GM21529 (cell line): ENCODE data around the gene AGAP1.

Source experiments
- ATAC-seq: cut with Tn5 transposase; IDR thresholded peaks from one replicate; pipeline ENCODE4 v1.9.1; 2021; ENCODE audit not compliant: unreplicated experiment

Gene AGAP1

GRCh38 chr2:235833971-235834620, 340.3 kb downstream of the AGAP1 start:
- ATAC-seq, result no peak

DNA sequence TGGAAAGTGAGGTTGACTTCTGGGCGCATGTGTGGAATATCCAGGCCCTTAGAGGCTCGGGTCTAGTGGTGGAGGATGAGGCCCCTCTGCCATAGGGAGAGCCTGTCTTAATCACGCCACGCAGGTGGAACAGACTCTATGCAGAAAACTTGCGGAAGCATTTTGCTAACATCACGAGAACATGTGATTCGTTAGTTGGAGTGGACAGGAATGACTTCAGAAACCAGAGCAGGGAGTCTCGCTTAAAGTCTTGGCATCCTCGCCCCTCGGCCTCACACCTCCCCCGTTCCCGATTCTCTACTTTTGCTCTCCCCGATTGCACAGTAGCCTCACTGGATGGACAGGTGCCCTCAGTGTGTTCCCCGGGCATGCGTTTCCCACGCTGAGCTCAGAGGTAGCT, 340.9 kb downstream of the AGAP1 start:
- no peak for ATAC-seq

GRCh38 chr2:235835810-235836209, 342.0 kb downstream of the AGAP1 start:
- ATAC-seq, result no peak

- ATAC-seq, result no peak
Observed at GRCh38 chr2:235836491-235836911, 342.7 kb downstream of the AGAP1 start.

GRCh38 chr2:235839226-235839625, 345.4 kb downstream of the AGAP1 start:
- no peak for ATAC-seq

DNA sequence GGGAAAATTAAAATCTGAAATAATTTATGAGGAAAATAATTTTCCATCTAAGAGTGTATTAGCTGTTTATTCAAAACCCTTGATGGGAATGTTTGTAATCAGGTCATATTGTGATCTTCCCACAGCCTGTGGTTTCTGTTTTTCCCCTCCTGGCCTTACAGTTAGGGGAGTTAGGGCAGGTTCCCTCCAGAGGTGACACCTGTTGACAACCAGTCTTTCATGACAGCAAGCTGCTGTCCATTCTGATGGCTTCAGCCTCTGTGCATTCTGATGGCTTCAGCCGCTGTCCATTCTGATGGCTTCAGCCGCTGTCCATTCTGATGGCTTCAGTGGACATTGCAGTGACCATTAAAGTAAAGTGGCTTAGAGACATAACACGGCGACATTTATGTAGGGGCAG, 346.1 kb downstream of the AGAP1 start:
- ATAC-seq, result no peak

DNA sequence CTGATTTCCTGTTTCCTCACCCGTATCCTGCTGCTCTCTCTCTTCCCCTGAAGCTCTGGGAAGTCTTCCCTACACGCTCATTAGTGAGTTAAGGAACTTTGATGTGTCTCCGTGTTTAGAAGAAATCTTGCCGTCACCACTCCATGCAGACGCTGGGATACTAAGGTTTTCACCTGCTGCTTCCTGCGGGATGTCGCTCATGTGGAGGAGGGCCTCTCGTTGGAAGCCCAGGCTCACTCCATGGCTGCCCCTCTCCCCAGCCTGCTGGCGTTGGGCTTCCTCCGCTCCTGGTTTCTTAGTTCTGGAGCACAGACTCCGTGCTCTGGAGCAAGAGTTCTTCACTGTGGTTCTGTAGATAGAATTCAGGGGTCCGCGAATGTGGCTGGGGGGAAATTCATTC, 348.0 kb downstream of the AGAP1 start:
- ATAC-seq, result no peak

DNA sequence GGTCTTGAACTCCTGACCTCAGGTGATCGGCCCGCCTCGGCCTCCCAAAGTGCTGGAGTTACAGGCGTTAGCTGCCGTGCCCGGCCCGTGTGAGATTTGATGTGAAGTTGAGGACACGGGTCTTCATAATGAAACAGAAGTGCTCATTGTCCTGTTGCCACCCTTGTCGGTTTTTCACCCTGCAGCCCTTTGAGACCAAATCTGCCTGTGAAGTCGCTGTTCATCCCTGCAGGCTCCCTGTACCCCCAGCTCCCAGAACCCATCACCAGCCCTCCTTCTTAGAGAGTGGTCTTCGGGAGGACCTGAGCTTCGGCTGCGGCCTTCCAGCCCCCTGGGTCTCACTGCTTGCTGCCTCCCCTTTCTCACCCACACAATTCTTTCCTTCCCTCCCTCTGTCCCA, 349.1 kb downstream of the AGAP1 start:
- no peak for ATAC-seq

GRCh38 chr2:235843591-235844395, 349.9 kb downstream of the AGAP1 start:
- ATAC-seq, result no peak

DNA sequence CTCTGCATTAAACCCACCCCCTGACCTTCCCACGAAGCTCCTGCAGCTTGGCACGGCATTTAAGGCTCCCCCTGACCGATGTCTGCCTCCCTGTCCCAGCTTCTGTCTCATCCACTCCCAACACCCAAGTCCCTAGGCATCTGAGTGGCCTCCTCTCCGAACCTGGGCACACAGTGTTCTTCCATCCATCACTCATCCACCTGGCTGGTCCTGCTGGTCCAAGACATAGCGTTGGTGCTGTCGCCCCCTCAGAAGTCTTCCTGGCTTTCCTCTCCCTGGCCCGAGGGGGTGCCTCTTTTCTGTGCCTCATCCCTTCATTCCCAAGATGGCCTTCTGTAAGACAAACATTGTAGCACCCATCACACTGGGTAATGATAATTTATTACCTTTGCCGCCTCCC, 350.7 kb downstream of the AGAP1 start:
- no peak for ATAC-seq

GRCh38 chr2:235845245-235845644, 351.4 kb downstream of the AGAP1 start:
- ATAC-seq, result no peak

- no peak for ATAC-seq
Observed at GRCh38 chr2:235847576-235847975, 353.7 kb downstream of the AGAP1 start.

GRCh38 chr2:235848055-235848454, 354.2 kb downstream of the AGAP1 start:
- no peak for ATAC-seq

DNA sequence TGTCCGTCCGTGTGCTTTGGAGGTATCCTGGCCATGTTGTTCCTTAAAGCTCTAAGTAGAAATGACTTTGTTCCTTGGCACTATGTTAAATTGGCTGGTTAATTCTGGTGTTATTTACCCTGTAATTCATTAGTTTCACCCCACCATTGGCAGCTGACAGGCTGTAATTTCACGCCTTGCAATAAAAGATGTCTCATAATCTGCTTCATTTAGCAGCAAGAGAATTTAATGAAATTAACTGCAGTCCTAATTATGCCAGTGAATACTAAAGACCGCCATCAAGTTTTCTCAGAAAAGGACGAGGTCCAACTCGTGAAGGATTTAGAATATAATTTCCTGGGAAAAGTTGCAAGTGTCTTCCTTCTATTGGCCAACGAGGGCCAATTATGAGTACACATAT, 355.1 kb downstream of the AGAP1 start:
- ATAC-seq, result no peak

DNA sequence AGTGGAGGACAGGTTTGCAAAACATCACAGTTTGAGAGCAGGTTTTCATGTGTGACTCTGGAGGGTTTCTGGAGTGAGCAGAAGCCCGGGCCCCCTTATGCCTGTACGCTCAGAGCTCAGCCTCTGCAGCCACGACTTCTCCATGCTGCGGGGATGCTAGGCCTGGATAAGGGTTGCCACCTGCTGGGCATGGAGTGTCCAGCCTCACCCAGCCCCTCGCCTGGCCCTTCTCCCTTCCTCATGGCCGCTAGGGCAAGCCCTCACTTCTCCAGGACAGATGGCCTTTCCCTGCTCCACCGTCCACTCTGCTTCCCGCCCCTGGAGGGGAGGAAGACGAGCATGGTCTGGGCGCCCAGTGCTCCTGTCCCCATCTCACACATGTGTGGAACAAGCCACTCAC, 355.6 kb downstream of the AGAP1 start:
- no peak for ATAC-seq

DNA sequence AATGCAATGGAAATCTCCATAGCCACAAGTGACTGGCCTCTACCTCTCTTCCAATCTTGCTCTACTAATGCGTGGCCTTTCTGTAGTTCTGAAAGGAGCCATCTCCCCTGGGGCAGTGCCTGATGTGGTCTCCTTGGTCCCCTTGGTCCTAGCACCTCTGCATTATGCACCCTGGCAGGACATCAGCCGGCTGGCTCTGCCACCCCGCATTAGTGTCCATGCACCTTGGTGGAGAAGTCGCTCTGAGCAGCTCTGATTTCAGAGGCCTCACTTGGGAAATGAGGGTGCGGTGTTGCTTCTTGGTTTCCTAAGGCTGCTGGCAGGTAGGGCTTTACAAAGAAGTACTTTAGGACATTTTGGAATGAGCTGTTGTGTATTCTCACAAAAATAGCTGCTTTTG, 356.4 kb downstream of the AGAP1 start:
- ATAC-seq, result no peak

DNA sequence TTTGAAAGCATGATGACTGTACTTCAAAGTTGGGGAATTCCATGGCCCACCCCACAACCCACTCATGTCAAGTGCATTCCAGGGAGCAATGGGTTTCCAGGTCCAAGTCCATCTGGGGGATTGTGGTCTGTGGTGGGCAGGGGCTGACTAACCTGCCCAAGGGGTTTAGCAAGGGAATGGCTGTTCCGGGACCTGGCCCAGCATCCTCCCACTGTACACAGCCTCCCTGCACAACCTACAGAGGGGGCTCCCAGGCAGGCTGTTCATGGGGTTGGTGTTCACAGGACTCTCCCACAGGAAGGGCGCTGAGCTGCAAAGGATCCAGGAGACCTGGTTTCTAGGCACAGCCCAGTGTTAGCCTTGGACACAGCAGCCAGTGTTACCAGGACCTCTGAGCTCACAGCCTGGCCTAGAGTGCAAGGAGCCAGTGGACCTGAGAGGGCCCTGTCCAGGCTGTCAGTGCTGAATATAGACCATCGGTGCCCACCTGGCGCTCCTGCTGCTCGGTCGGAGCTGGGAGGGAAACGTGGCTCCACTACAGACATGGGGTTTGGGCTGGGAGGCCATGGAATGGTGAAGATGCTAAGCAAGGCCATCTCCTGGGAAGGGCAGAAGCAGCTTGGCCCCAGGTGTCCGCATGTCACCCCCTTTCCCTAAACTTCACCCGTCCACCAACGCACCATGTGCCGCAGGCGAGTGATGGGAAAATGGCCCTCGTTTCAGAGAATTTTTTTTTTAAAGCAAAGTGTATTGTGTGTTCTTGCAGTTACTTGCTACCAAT, 357.1 kb downstream of the AGAP1 start:
- ATAC-seq, result no peak

- no peak for ATAC-seq
Observed at GRCh38 chr2:235851828-235852525, 358.1 kb downstream of the AGAP1 start.

DNA sequence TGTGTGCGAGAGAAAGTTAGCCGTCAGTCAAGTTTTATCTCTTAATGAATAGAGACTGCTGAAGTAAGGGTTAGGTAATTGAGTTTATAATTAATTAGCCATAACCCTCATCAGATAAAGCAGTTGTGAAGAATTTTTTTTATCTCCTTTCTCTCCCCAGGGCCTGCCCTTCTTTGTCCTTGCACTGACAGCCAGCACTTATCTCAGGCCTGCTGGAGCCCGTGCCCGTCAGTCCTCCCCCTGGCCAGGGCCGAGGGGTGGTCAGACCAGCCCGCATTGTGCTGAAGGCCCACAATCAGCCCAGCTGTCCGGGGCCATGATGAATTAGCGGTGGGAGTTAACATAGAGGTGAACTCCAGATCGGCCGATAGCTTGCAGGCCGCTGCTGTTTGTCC, 358.7 kb downstream of the AGAP1 start:
- ATAC-seq, result no peak

DNA sequence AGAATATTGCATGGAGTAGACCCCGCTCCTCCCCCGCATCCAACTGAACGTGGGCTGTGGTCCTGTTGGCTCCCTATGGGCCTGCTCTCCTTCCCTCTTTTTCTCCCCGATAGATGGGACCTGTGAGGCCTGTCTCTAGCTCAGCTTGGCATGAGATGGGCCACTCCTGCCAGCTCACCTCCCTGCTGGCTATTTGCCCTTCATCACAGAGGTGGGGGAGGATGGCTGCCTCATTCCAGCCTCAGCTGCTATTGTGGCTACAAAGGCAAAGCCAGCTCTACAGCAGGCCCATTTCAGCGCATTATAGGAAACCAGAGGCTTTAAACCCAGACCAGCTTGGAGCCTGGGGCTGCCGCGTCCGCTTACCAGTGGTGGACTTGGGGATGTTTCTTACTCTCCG, 360.4 kb downstream of the AGAP1 start:
- ATAC-seq, result no peak

DNA sequence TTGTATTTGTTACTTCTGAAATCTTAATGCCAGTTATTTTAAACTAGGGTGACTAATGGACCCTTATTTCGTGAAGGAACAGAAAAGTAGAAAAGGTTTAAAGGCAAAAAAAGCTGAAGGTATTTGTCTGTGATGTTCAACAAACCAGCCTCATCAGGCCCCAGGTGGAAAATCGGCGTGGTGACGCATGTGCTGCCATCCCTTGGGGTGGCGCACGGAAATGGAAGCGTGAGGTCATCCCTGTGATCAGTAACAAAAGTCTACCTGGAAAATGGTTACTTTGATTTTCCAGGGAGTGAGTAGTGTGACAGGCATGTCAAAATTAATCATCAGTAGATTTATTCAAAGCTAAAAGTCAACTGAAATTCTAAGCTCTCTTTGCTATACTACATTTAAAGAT, 361.2 kb downstream of the AGAP1 start:
- no peak for ATAC-seq
